Hepatocyte (in vitro differentiated cells): ENCODE results near the gene RNF13.

Experiments
- CTCF ChIP-seq: fragments of 200-600 bp; sonication (generic); IDR thresholded peaks from 2 replicates; pipeline ENCODE4 v1.5.1; 2016; ENCODE audit warnings: antibody characterized with exemption, mild to moderate bottlenecking; ENCODE audit not compliant: poor library complexity
- EZH2 ChIP-seq: fragments of 200-600 bp; sonication (generic); IDR thresholded peaks from 2 replicates; pipeline ENCODE4 v1.6.1; 2016; ENCODE audit warnings: antibody characterized with exemption, mild to moderate bottlenecking, borderline replicate concordance
- EZH2phosphoT487 ChIP-seq: fragments of 200-600 bp; sonication (generic); IDR thresholded peaks from one replicate; pipeline ENCODE4 v1.6.1; 2018; ENCODE audit warnings: antibody characterized with exemption, mild to moderate bottlenecking, low read depth, moderate library complexity; ENCODE audit not compliant: unreplicated experiment, severe bottlenecking

GRCh38 chr3:149796026-149796425 is 17.0 kb upstream of the RNF13 start:
- no peak for TF ChIP-seq CTCF
- TF ChIP-seq EZH2phosphoT487 = no peak
- no peak for TF ChIP-seq EZH2
